H7 (cell line): ENCODE data around the gene PLEKHG7. TPM values are rescaled to one million over a fixed set of nuclear protein-coding genes. Genes with fewer than 3 reads are reported as not detected.

Experiments used
- DNase-seq: peaks from one replicate; pipeline ENCODE4 v3.0.0; 2012
- H3K27me3 ChIP-seq: 2 replicates; pipeline ENCODE4 v1.6.0; 2011; ENCODE audit warnings: mild to moderate bottlenecking, low read length; ENCODE audit not compliant: control insufficient read depth, insufficient read depth
- H3K36me3 ChIP-seq: replicated peaks from 2 replicates; pipeline ENCODE4 v1.5.1; 2011; ENCODE audit warnings: low read length; ENCODE audit not compliant: control insufficient read depth, insufficient read depth
- H3K4me3 ChIP-seq: 2 replicates; pipeline ENCODE4 v1.5.1; 2011; ENCODE audit warnings: low read depth, mild to moderate bottlenecking, control low read depth, low read length, moderate library complexity; ENCODE audit not compliant: insufficient read depth
- total RNA-seq: library from RNA; depleted of rRNA; stranded (reverse); fragments of >200 nt; shearing (Covaris generic); gene quantifications from 2 replicates; pipeline ENCODE4 v1.2.3, GENCODE V29; 2014

The PLEKHG7 gene
- total RNA-seq, 1 experiment from 2014 or later, result not detected

DNA sequence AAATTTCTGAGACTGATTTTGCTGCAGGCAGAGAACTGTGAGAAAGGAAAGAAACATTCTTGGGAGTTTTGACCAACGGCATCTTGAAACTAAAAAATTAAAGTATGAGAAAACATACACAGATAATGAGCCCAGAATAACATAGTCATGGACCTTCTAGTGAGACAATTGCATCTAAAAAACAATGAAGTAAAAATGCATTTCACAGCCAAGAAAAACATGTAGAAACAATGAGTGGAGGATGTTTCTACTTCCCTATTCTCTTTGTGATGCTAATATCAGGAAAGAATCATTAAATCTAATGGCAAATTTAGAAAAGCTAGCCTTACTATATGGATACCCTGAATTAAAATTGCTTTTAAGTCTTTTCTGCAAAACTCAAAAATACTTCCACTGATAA, 12.2 kb upstream of the PLEKHG7 start:
- Histone ChIP-seq H3K27me3 (no peaks in the 10 kb centered on the region), H3K4me3 (no peak overlapping the region), H3K36me3 (no peaks in the 10 kb centered on the region)
- DNase-seq, result no peak

DNA sequence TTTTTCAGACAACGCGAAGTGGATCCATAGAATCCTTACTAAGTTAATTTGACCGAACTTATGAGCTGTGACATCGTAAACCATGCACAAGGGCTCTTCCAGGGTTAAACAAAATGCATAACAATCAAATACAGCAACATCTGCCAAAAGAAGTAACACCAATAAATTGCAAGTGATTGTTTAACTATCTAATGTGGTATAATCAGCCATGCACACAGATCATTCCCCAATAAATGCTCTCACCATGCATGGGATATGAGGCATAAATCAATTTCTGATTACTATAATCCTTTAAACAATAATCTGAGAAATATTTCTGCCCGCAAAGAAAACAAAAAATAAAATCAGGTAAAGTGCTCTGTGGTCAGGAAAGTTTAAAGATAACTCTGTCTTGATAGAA, 7.7 kb upstream of the PLEKHG7 start:
- no peak for DNase-seq
- Histone ChIP-seq H3K4me3 (no peak overlapping the region), H3K36me3 (no peaks in the 10 kb centered on the region), H3K27me3 (no peaks in the 10 kb centered on the region)

- H3K4me3 ChIP-seq, result no peak overlapping the region
- no peaks in the 10 kb centered on the region for H3K27me3 ChIP-seq
- no peaks in the 10 kb centered on the region for H3K36me3 ChIP-seq
- DNase-seq, result no peak
Observed at GRCh38 chr12:92695577-92695976, 7.2 kb upstream of the PLEKHG7 start.

DNA sequence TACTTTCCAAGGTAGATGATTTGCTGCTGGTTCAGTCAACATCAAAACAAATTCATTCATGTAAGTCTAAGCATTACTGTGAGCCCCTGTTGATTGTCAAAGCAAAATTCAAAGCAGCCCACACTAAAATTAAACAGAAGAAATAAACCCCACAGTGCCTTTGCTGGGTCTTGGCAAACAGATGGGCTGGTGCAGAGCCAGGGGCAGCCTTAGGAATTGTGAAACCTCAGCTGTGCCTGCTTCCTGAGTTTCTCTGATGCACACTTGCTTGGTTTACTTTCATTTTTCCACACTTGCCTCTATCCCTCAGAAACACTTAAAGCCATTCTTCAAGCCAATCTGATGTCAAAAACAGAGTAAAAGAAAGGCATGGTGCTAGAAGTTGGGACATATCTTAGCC, 6.6 kb upstream of the PLEKHG7 start:
- Histone ChIP-seq H3K27me3 (no peaks in the 10 kb centered on the region), H3K4me3 (no peak overlapping the region), H3K36me3 (no peaks in the 10 kb centered on the region)
- DNase-seq, result no peak

DNA sequence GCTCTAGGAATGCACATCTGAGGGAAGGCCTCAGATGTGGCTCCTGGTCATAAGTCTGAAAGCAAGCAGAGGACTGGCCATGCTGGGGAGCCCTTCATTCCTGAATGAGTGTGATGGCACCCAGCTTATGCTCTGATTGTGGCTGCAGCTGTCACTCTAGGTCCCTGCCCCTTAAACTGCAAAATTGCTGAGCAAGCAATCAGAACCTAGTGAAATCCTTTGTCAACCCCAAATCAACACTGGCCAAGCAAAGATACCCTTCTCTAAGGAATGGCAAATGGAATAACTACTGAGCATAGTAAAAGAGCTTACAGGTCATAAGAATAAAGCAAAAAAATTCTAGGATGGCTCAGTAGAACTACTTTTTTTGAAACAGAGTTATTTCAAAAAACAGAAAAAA, 4.3 kb upstream of the PLEKHG7 start:
- Histone ChIP-seq H3K36me3 (no peaks in the 10 kb centered on the region), H3K4me3 (no peak overlapping the region), H3K27me3 (no peaks in the 10 kb centered on the region)
- no peak for DNase-seq

- DNase-seq, result no peak
- no peak overlapping the region for H3K4me3 ChIP-seq
- H3K36me3 ChIP-seq, result no peaks in the 10 kb centered on the region
- no peaks in the 10 kb centered on the region for H3K27me3 ChIP-seq
Observed at GRCh38 chr12:92701441-92701840, 1.3 kb upstream of the PLEKHG7 start.

DNA sequence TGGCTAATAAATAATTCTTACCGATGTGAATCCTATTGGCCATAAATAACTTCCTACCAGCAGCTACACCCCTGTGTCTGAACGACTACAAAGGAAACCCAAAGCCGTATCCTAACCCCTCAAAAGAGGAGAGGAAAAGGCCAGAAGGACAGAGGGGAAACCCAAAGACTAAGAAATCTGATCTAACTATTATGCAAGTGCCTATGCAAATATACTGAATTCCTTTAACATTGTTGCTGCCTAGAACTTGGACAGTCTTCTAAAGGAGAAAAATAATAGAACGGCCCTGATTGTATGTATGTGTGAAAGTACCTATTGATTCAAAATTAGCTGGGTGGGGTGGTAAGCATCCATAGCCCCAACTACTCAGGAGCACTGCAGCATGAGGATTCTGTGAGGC, 997 bp downstream of the PLEKHG7 start:
- no peak for DNase-seq
- Histone ChIP-seq H3K27me3 (no peaks in the 10 kb centered on the region), H3K36me3 (no peaks in the 10 kb centered on the region), H3K4me3 (no peak overlapping the region)

GRCh38 chr12:92706594-92706993, 3.8 kb downstream of the PLEKHG7 start:
- no peaks in the 10 kb centered on the region for H3K36me3 ChIP-seq
- H3K4me3 ChIP-seq, result no peak overlapping the region
- H3K27me3 ChIP-seq, result no peaks in the 10 kb centered on the region
- no peak for DNase-seq

GRCh38 chr12:92707926-92708325, 5.1 kb downstream of the PLEKHG7 start:
- H3K27me3 ChIP-seq, result no peaks in the 10 kb centered on the region
- H3K4me3 ChIP-seq, result no peak overlapping the region
- DNase-seq, result no peak
- H3K36me3 ChIP-seq, result no peaks in the 10 kb centered on the region

DNA sequence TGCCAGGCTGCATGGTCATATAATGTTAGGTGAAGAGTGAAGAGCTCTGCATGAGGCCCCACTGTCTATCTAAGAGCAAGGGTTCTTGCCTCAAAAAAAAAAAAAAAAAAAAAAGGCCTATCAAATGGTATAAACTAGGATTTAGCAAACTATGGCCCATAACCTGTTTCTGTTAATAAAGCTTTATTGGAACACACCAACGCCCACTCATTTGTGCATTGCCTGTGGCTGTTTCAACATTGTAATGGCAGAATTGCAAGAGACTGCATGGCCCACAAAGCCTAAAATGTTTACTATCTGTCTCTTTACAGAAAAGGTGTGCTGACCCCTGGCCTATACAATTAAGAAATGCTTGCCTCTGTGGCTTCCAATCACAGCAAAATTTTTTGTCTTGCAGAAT, 12.8 kb downstream of the PLEKHG7 start:
- no peak overlapping the region for H3K4me3 ChIP-seq
- H3K36me3 ChIP-seq, result no peaks in the 10 kb centered on the region
- DNase-seq, result no peak
- no peaks in the 10 kb centered on the region for H3K27me3 ChIP-seq

- Histone ChIP-seq H3K27me3 (no peaks in the 10 kb centered on the region), H3K36me3 (no peaks in the 10 kb centered on the region), H3K4me3 (no peak overlapping the region)
- peak; percentile 22 for DNase-seq
Observed at GRCh38 chr12:92717202-92717601, 14.4 kb downstream of the PLEKHG7 start.

- H3K36me3 ChIP-seq, result no peaks in the 10 kb centered on the region
- no peaks in the 10 kb centered on the region for H3K27me3 ChIP-seq
- DNase-seq, result no peak
- no peak overlapping the region for H3K4me3 ChIP-seq
Observed at GRCh38 chr12:92718483-92718990, 15.7 kb downstream of the PLEKHG7 start.

GRCh38 chr12:92719674-92720073, 16.9 kb downstream of the PLEKHG7 start:
- Histone ChIP-seq H3K27me3 (no peaks in the 10 kb centered on the region), H3K4me3 (no peak overlapping the region), H3K36me3 (no peaks in the 10 kb centered on the region)
- DNase-seq, result no peak

DNA sequence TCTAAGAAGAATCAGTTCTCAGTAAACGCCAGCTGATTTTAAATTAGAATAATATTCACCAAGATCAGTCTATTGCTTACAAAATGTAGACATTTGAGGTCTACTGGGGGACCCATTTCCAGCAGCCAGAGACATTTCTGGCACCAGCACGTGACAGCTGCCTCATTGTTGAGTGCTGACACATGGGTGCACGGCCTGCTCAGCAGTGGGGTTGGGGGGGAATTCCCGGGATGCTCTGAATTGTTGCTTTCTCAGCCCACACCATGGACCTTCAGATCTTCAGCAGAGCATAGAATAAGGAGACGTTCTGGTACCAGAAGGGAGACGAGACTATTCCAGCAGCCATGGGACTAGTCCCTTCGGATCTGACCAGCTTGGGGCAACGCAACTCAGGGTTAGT, 18.3 kb downstream of the PLEKHG7 start:
- no peak for DNase-seq
- no peaks in the 10 kb centered on the region for H3K36me3 ChIP-seq

DNA sequence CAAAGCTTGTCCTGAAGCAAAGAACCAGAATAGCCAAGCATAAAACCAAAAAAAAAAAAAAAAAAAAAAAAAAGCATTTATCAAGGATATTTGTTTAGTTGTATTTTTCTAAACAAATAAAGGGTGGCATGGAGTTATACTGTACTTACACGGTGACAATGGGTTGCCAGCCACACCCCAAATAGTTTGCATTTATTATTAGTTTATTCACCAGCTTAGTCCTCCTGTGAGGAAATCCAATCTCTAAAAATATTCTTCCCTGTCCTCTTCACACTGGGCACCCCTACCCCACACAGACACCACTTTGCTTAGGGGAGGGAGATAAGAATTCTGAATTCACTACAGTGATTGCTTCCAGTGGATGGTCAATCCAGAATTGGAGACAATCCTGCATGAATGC, 18.9 kb downstream of the PLEKHG7 start:
- Histone ChIP-seq H3K36me3 (no peaks in the 10 kb centered on the region), H3K27me3 (no peaks in the 10 kb centered on the region), H3K4me3 (no peak overlapping the region)
- DNase-seq, result no peak

More for the DNA sequence above, 18.3 kb downstream of the PLEKHG7 start:
- H3K27me3 ChIP-seq, result no peaks in the 10 kb centered on the region
- H3K4me3 ChIP-seq, result no peak overlapping the region

DNA sequence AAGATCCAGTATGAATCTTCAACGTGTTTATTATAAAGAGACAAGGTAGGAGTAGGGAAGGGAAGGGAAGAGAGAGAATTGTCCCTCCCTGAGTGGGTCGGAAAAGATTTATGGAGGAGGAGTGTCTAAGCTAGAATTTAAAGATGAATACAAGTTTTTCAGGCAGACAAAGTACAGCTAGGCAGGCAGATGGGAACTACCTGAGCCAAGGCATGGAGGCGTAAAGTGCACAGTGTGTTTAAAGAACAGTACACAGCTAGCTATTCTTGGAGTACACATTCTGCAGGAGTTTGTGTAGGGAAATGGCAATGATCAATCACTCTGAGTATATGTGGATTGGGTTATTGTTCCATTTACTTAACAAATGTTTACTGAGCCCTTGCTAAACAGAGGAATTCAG, 20.1 kb downstream of the PLEKHG7 start:
- H3K36me3 ChIP-seq, result no peaks in the 10 kb centered on the region
- H3K27me3 ChIP-seq, result no peaks in the 10 kb centered on the region
- no peak for DNase-seq
- no peak overlapping the region for H3K4me3 ChIP-seq
